SK-N-SH (cell line): Measurements from ENCODE around the gene COL26A1. TPM values are rescaled to one million over a fixed set of nuclear protein-coding genes. Genes with fewer than 3 reads are reported as not detected.

Experiments used
- PBX3 ChIP-seq: IDR thresholded peaks from 2 replicates; pipeline ENCODE4; 2012
- polyA plus RNA-seq, 3 experiments: library from polyadenylated mRNA; depleted of rRNA; stranded (reverse); fragments of >200 nt; gene quantifications; 2 replicates each; pipeline ENCODE4 v1.2.3, GENCODE V29; 2012
- small RNA-seq, 7 experiments: library from RNA; depleted of rRNA; stranded (forward); fragments of <200 nt; gene quantifications; one replicate each; pipeline ENCODE3, GENCODE V24; 2012

The COL26A1 gene
- polyA plus RNA-seq, 1 of the 3 experiments (the other 2 are of a cell fraction), result 0.05 TPM

GRCh38 chr7:101606498-101606923 lies 243.8 kb downstream of the COL26A1 start (continued):
- no peak for TF ChIP-seq PBX3

Small RNA genes lying within 50 kb of the gene (small RNA-seq; reads per million reads assigned to genes)
- gene AC004965.1, result 0 reads per million in 7 experiments

Other genes starting within 250 kb of the COL26A1 start
- gene SERPINE1, start 235.8 kb upstream of the COL26A1 start, polyA plus RNA-seq (2012; rRNA removed), result 4,174 and 5,753 TPM in 2 replicates
- 616 and 704 TPM in 2 replicates for gene AP1S1, start 208.4 kb upstream of the COL26A1 start, polyA plus RNA-seq (2012; rRNA removed)
- 17.4 and 54.3 TPM in 2 replicates for gene VGF, start 197.3 kb upstream of the COL26A1 start, polyA plus RNA-seq (2012; rRNA removed)
- gene NAT16, start 182.6 kb upstream of the COL26A1 start, polyA plus RNA-seq (2012; rRNA removed), result 0.64 and 0.68 TPM in 2 replicates
- gene MOGAT3, start 161.8 kb upstream of the COL26A1 start, polyA plus RNA-seq (2012; rRNA removed), result not detected in 2 replicates
- 134 and 276 TPM in 2 replicates for gene PLOD3, start 145.3 kb upstream of the COL26A1 start, polyA plus RNA-seq (2012; rRNA removed)
- gene ZNHIT1, start 144.7 kb upstream of the COL26A1 start, polyA plus RNA-seq (2012; rRNA removed), result 71.6 and 101 TPM in 2 replicates
- 24.0 and 29.0 TPM in 2 replicates for gene CLDN15, start 125.1 kb upstream of the COL26A1 start, polyA plus RNA-seq (2012; rRNA removed)
- gene FIS1, start 117.8 kb upstream of the COL26A1 start, polyA plus RNA-seq (2012; rRNA removed), result 1,071 and 1,313 TPM in 2 replicates
- 62.4 and 66.7 TPM in 2 replicates for gene IFT22, start 41.1 kb upstream of the COL26A1 start, polyA plus RNA-seq (2012; rRNA removed)